ENCODE results near the gene NOXA1.
"Not testable (repeated sequence)": the region's sequence is repeated elsewhere in the genome, so short reads cannot be mapped to it uniquely, and the experiment has no call there.

Gene NOXA1

GRCh38 chr9:137444106-137444790 is 21.1 kb downstream of the NOXA1 start:
- DNase-seq: no peak

DNA sequence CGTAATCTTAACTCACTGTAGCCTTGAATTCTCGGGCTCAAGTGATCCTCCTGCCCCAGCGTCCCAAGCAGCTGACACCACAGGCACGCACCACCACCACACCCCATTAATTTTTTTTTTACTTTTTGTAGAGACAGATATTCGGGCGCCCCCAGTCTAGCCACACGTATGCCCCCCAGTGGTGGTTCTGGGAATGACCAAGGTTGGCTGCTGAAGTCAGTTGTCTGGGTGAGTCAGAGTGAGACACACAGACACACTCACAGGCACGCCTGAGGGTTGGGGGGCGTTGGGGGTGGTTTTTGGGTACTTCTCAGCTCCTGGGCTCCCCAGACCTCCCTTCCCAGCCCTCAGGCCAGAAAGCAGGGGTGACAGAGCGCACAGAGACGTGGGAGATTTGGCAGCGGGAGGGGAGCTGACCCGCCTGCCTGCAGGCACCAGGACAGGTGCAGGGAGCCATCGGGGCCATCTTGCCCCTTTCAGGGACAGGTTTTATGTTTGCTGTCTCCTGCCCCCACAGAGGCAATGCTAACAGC is 22.1 kb downstream of the NOXA1 start:
- DNase-seq: no peak

DNA sequence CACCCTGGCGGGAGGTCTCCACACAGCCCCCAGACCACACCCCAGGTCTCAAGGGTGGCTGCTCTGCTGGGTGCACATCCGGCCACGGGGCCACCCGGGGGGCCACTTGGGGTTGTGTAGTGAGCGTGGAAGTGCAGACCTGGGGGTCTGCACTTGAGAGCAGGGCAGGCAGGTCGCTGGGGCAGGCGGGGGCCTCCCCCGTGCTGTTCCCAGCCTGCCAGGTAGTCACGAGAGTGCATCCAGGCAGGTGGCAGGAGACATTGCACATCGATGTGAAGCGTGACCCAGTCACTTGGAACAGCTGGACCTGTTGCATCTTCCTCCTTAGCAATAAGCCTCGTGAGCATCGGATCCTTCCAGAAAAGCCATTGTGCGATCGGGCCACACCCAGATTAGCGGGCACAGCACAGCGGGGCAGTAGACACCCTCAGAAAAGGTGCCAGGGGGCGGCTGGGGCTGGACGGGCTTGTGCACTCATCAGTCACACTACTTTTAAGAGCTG is 22.8 kb downstream of the NOXA1 start:
- no peak for DNase-seq

- DNase-seq: no peak
Observed at GRCh38 chr9:137446851-137447471, 23.8 kb downstream of the NOXA1 start.

GRCh38 chr9:137447722-137448601 is 24.8 kb downstream of the NOXA1 start:
- DNase-seq: no peak

- no peak for DNase-seq
Observed at GRCh38 chr9:137448602-137448962, 25.4 kb downstream of the NOXA1 start.

DNA sequence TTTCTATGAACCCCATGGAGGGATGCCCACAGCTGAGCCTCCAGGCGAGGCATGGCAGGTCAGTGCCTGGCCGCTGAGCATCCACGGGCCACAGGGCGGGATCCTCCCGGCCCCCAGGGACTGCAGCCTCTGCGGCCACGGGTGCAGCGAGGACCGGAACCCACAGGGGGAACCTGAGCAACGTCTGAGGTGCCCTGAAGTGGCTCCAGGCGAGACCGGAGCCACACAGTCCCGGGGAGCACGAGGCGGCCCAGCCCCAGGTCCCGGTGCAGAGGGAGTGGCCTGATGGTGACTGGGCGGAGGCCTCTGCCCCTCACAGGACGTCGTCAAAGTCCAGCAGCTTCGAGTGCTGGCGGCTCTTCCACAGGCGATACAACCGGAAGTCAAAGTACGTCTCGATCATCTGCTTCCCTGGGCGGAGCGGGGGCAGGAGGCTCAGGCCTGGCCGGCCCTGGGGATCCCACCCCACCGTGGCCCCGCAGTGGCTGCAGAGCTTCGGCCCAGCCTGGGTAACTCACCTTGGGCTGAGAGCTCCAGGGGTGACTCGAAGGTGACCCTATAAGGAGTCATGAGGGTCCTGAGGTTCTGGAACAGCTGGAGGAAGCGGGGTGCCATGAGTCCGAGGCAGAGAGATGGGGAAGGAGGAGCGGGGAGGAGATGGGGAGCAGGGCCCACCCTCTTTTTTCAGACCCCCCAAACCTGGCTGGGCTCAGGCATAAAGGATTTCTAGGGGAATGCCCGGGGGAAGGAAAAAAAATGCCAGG is 26.1 kb downstream of the NOXA1 start:
- DNase-seq: no peak

DNA sequence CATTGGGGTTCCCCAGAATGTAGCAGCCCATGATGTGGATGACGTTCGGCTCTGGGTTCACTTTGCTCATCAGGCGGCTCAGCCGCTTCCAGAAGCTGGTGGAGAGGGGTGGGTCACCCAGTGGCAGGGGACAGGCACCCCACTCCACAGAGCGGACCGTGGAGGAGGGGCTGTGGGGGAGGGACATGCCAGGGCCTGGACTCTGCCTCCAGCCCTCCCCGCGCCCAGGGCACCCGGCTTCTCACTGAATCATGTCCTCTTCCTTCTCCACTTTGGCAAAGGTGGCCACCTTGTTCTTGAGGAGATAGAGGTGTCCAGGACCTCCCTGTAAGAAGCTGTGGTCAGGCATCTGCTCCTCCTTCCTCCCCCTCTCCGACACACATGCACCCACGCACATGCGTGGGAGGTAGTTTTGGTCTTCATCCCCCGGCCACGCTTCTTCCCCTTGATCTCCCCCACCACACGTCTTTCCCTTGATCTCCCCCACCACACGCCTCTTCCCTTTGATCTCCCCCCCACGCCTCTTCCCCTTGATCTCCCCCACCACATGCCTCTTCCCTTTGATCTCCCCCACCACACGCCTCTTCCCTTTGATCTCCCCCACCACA is 26.8 kb downstream of the NOXA1 start:
- no peak for DNase-seq

DNA sequence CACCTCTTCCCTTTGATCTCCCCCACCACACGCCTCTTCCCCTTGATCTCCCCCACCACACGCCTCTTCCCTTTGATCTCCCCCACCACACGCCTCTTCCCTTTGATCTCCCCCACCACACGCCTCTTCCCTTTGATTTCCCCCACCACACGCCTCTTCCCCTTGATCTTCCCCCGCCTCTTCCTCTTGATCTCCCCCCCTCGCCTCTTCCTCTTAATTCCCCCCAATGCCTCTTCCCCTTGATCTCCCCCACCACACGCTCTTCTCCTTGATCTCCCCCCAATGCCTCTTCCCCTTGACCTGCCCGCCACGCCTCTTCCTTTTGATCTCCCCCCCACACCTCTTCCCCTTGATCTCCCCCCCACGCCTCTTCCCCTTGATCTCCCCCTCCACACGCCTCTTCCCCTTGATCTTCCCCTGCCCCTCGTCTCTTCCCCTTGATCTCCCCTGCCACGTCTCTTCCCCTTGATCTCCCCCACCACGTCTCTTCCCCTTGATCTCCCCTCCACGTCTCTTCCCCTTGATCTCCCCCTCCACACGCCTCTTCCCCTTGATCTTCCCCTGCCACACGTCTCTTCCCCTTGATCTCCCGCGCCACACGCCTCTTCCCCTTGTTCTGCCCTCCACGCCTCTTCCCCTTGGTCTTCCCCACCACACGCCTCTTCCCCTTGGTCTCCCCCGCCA is 27.5 kb downstream of the NOXA1 start:
- DNase-seq: not testable (repeated sequence)

- not testable (repeated sequence) for DNase-seq
Observed at GRCh38 chr9:137451264-137452005, 28.2 kb downstream of the NOXA1 start.

DNA sequence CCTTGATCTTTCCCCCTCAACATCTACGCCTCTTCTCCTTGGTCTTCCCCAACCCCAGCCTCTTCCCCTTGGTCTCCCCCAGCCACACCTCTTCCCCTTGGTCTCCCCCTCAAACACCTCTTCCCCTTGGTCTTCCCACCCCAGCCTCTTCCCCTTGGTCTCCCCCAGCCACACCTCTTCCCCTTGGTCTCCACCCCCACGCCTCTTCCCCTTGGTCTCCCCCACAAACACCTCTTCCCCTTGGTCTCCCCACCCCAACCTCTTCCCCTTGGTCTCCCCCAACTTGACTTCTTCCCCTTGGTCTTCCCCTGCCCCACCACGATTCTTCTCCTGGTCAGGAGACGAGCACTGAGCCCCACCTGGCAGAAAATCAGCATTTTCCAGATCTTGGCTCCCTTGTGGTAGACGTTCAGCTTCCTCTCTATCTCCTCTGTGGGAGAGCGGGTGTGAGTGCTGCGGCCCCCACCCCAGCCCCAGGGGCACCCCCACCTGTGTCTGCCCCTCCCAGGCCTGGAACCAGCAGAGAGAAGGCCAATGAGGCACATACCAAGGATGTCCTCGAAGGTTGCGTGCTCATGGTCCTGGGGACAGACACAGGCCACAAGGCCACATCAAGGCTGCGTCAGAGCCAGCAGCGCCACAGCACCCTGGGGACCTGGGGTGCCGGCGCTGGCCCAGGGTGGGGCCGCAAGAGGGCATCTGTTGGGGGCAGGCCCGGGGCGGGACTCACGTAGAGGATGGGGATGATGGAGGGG is 29.0 kb downstream of the NOXA1 start:
- no peak for DNase-seq

DNA sequence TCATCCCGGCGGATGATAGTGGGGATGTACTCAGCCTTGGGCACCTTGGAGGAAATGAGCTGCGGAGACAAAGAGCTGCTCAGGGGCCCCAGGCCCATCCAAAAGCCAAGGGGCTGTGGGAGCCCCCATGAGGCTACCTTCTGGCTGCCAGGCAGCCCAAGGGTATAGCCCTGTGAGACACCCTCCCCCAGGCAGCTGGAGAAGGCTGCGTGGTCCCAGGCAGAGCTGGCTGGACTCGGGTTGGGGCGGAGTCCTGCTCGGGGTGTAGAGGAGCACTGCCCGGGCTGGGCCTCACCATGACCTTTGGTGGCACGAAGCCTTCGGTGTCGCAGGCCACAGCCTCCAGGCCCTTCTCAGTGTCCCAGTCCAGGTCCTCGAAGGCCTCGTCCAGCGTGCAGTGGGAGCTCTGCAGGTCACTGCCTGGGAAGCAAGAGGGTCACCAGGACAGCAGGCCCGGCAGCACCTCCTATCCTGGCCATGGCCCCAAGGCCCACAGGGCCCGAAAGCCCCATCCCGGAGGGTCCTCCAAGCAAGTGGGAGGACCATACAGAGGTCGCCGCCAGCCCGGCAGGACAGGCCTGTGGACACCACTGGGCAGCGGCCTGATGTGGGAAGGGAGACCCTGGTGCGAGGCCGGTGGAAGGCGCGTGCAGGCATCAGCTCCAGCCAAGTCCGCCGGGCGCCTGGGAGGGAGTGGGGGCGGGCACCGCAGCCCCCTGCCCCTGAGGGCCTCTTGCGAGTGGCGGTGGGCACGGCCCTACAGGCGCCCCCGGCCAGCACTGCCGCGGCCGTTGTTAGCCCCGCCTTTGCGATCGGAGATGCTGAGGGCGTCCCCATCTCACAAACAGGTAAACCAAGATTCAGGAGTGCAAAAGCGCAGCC is 29.8 kb downstream of the NOXA1 start:
- DNase-seq: no peak

DNA sequence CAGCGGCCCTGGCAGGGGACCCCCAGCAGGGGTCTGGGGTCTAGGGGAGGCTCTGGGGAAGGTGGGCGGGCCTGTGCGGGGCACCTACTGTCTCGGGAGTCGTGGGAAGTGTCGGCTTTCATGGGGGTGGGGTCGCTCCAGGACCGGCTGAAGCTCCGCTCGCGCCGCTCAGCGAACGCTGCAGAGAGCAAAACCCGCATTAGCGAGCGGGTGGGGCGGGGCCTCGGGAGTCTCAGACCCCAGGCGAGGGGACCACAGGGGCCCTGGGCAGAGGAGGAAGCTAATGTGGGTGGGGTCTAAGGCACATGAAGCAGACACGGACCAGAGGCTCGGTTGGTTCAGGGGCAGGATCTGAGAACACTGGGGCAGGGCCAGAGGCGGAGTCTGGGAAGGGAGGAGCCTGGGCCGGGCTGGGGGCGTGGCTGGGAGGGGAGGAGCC is 30.5 kb downstream of the NOXA1 start:
- DNase-seq: no peak

GRCh38 chr9:137454145-137454596 is 31.0 kb downstream of the NOXA1 start:
- no peak for DNase-seq

- no peak for DNase-seq
Observed at GRCh38 chr9:137454597-137455358, 31.6 kb downstream of the NOXA1 start.

DNA sequence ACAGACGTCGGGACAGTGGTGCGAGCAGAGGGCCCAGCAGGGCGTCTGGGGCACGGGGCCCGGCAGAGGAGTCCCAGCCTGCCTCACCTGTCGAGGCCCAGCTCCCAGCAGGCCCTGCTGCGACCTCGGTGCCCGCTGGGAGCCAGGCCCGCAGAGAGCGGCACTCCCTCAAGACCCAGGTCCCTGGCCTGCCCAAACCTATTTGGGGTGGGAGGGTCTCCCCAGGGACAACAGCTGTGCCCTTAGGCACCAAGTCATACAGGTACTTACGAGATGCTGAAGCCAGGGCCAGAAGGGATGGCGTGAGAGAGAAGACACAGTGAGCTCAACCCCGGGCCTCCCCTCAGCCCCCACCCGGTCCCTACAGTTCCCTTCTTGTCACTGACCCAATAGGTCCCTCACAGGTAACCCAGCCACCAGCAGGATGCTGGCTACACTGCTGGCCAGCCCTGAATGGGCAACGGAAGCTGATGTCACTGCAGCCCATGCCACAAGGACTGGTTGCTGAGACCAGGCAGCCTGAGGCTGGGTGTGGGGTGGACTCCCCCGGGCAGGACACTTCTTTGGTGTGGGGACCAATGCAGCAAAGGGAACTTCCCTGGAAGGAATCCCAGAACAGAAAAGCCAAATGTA is 32.3 kb downstream of the NOXA1 start:
- no peak for DNase-seq

DNA sequence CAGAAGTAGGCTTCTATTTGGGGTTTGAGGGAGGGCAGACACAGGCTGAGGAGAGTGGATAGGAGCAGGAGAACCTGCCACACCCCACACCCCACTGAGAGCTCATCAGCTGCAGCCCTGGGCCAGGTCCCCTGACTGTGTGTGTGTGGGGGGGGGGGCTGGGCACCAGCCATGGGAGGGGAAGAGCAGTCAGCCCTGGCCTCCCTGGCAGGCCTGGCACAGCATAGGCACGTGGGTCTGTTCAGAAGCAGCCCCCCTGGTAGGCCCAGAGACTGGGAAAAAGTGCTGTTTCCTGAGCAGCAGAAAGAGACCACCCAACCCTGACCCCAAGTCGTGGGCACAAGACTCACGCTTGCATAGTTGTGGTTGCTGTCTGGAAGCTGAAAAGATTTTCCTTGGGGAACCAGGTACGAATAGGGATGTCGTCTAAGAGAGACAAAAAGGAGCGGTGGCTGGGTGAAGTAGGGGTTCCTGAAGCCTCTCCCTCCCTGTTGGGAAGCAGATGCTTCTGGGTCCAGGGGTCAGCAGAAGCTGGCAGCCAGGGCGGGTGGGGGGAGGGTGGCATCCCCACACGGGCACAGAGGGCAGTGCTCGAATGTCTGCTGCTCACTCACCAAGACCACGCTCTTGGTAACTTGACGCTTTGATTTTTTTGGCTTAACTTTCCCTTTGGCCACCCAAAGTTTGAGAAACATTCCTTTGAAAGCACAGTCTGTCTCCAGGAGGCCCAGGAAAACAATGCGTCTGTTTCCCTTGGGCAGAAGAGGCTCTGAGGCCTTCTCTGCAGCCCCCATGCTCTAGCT is 33.1 kb downstream of the NOXA1 start:
- no peak for DNase-seq

Measured in amniotic stem cell (primary cell).